ENCODE data around the gene HHIPL1.

HHIPL1 gene

GRCh38 chr14:99664058-99664936 lies 19.4 kb downstream of the HHIPL1 start:
- Histone ChIP-seq H3K4me1 (ENCODE audit: control insufficient read depth in 1 of 2, insufficient read depth in 2 of 2, low read length in 2 of 2) (peaks cover 0 to 11% of the 10 kb centered on the region in 2 donors), H3K9me3 (ENCODE audit: control insufficient read depth in 1 of 2, low read length in 2 of 2) (no peaks in the 10 kb centered on the region), H3K27ac (ENCODE audit: low read length) (no peak overlapping the region), H3K4me3 (ENCODE audit: low read depth in 1 of 2, low read length in 2 of 2) (no peak overlapping the region), H3K27me3 (ENCODE audit: low read depth, low read length) (no peaks in the 10 kb centered on the region), H3K36me3 (ENCODE audit: control insufficient read depth in 1 of 2, insufficient read depth in 2 of 2, low read length in 2 of 2) (peaks cover 0 to 10% of the 10 kb centered on the region in 2 donors)

DNA sequence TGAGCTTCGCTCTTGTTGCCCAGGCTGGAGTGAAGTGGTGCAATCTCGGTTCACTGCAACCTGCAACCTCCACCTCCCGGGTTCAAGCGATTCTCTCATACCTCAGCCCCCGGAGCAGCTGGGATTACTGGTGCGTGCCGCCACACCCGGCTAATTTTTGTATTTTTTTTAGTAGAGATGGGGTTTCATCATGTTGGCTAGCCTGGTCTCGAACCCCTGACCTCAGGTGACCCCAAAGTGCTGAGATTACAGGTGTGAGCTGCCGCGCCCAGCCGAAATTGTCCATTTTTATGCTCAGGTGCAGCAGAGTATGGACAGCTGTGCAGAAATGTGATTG lies 20.0 kb downstream of the HHIPL1 start:
- no peak overlapping the region for H3K4me3 ChIP-seq (ENCODE audit: low read depth in 1 of 2, low read length in 2 of 2)
- no peaks in the 10 kb centered on the region for H3K9me3 ChIP-seq (ENCODE audit: control insufficient read depth in 1 of 2, low read length in 2 of 2)
- H3K36me3 ChIP-seq (ENCODE audit: control insufficient read depth in 1 of 2, insufficient read depth in 2 of 2, low read length in 2 of 2): peaks cover 0 to 10% of the 10 kb centered on the region in 2 donors
- H3K4me1 ChIP-seq (ENCODE audit: control insufficient read depth in 1 of 2, insufficient read depth in 2 of 2, low read length in 2 of 2): peaks cover 0 to 10% of the 10 kb centered on the region in 2 donors
- no peaks in the 10 kb centered on the region for H3K27me3 ChIP-seq (ENCODE audit: low read depth, low read length)
- no peak overlapping the region for H3K27ac ChIP-seq (ENCODE audit: low read length)

GRCh38 chr14:99666533-99666932 lies 21.6 kb downstream of the HHIPL1 start:
- Histone ChIP-seq H3K4me3 (ENCODE audit: low read depth in 1 of 2, low read length in 2 of 2) (no peak overlapping the region), H3K4me1 (ENCODE audit: control insufficient read depth in 1 of 2, insufficient read depth in 2 of 2, low read length in 2 of 2) (peaks cover 0 to 5% of the 10 kb centered on the region in 2 donors), H3K27ac (ENCODE audit: low read length) (no peak overlapping the region), H3K9me3 (ENCODE audit: control insufficient read depth in 1 of 2, low read length in 2 of 2) (no peaks in the 10 kb centered on the region), H3K27me3 (ENCODE audit: low read depth, low read length) (no peaks in the 10 kb centered on the region), H3K36me3 (ENCODE audit: control insufficient read depth in 1 of 2, insufficient read depth in 2 of 2, low read length in 2 of 2) (peaks cover 0 to 10% of the 10 kb centered on the region in 2 donors)

GRCh38 chr14:99667045-99667444 lies 22.1 kb downstream of the HHIPL1 start:
- H3K36me3 ChIP-seq (ENCODE audit: control insufficient read depth in 1 of 2, insufficient read depth in 2 of 2, low read length in 2 of 2): peaks cover 0 to 9% of the 10 kb centered on the region in 2 donors
- no peaks in the 10 kb centered on the region for H3K27me3 ChIP-seq (ENCODE audit: low read depth, low read length)
- H3K27ac ChIP-seq (ENCODE audit: low read length): no peak overlapping the region
- peaks cover 0 to 5% of the 10 kb centered on the region in 2 donors for H3K4me1 ChIP-seq (ENCODE audit: control insufficient read depth in 1 of 2, insufficient read depth in 2 of 2, low read length in 2 of 2)
- H3K9me3 ChIP-seq (ENCODE audit: control insufficient read depth in 1 of 2, low read length in 2 of 2): no peaks in the 10 kb centered on the region
- no peak overlapping the region for H3K4me3 ChIP-seq (ENCODE audit: low read depth in 1 of 2, low read length in 2 of 2)

DNA sequence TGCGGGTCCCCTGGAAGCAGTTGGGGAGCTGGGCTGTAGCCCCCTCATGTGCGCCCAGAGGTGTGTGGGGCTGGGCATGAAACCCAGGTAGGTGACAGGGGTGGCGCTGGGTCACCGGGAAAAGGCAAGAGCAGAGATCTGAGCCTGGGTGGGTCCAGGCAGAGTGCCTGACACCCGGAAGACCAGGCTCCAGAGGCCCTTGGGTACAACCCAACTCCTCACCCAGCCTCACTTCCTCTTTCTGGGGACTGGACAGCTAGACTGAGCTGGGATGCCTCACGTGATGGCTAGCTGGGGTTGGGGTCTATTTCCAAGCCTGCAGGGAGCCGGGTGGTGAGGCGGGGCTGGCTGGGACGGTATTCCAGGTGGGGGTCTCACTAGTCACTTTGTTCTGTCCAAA lies 22.9 kb downstream of the HHIPL1 start:
- H3K27ac ChIP-seq (ENCODE audit: low read length): no peak overlapping the region
- H3K27me3 ChIP-seq (ENCODE audit: low read depth, low read length): no peaks in the 10 kb centered on the region
- H3K36me3 ChIP-seq (ENCODE audit: control insufficient read depth in 1 of 2, insufficient read depth in 2 of 2, low read length in 2 of 2): peaks cover 0 to 1% of the 10 kb centered on the region in 2 donors
- H3K4me1 ChIP-seq (ENCODE audit: control insufficient read depth in 1 of 2, insufficient read depth in 2 of 2, low read length in 2 of 2): peaks cover 0 to 5% of the 10 kb centered on the region in 2 donors
- no peaks in the 10 kb centered on the region for H3K9me3 ChIP-seq (ENCODE audit: control insufficient read depth in 1 of 2, low read length in 2 of 2)
- H3K4me3 ChIP-seq (ENCODE audit: low read depth in 1 of 2, low read length in 2 of 2): no peak overlapping the region

DNA sequence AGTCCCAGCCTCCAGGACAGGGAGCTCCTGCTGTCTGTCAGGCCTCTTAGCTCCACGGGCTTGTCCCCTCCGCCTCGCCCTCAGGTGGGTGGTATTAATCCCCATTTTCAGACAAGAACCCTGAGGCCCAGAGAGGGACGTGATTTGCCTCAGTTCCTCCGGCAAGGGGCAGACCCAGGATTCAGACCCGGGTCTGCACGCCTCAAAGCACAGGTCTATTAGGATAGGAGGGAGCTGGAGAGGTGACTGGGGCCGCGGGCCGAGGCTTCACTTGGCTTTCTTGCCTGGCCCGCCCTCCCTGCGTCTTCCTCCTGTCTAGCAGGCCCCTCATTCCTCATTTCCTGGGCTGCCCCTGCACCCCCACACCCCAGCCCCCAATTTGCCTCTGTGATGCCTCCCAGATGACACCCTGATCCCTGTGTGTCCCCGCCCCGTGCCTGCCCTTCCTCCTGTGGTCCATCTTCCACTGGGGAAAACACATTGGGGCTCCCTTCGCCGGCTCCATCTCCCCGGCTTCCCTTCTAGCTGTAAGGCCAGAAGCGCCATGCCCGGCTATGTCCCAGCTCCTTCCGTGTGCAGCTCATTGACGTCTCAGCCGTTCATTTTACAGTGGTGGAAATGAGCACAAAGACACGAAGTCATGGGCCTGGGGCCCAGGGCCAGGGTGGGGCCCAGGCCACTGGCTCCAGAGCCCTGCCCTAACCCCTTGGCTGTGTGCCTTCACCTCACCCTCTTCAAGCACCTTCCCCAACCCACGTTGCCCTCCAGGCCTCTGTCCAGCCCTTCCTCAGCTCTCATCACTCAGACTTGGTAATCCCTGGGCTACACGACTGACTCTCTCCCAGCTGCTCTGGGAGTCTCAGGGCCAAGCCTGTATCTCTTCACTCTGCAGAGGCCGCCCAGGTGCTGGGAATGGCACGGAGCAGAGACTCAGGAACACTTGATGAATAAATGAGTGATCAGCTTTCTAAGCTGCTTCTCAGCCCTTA lies 23.7 kb downstream of the HHIPL1 start:
- Histone ChIP-seq H3K27me3 (ENCODE audit: low read depth, low read length) (no peaks in the 10 kb centered on the region), H3K27ac (ENCODE audit: low read length) (no peak overlapping the region), H3K36me3 (ENCODE audit: control insufficient read depth in 1 of 2, insufficient read depth in 2 of 2, low read length in 2 of 2) (no peaks in the 10 kb centered on the region), H3K4me3 (ENCODE audit: low read depth in 1 of 2, low read length in 2 of 2) (no peak overlapping the region), H3K4me1 (ENCODE audit: control insufficient read depth in 1 of 2, insufficient read depth in 2 of 2, low read length in 2 of 2) (peaks cover 0 to 5% of the 10 kb centered on the region in 2 donors), H3K9me3 (ENCODE audit: control insufficient read depth in 1 of 2, low read length in 2 of 2) (no peaks in the 10 kb centered on the region)

DNA sequence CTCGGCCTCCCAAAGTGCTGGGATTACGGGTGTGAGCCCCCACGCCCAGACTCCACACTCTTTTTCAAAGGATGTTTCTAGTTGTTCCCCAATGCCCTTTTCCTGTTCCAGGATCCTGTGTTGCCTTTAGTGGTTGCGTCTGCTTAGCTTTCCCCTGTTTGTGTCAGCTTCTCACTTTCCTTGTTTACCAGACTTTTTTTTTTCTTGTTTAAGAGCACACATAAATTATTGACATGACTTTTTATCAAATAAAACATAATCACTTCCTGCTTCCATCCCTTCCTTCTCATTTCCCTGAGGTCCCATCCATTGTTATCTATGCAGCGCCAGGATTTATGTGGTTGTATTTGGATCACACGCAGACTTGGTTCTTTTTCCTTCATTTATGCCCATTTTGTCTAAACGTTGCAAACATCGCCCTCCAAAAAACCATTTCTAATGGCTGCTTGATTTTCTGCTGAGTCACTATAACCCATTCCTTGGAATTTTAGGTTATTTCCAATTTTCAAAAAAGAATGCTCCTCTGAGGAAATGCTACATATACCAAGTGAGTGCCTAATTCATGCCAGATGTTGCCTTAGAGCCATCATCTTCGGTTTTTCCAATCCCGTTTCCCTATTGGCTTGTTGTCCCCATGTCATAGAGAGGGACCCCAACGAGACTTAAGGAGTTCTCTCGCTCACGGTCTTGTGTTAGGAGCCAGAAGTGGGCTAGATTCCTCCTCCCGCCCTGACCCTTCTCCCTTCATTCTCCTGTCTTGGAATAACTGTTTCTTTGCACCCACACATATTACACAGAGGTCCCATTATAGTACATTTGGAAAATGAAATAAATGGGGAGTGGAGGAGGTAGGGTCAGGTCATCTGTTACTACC lies 25.7 kb downstream of the HHIPL1 start:
- no peak overlapping the region for H3K27ac ChIP-seq (ENCODE audit: low read length)
- no peaks in the 10 kb centered on the region for H3K9me3 ChIP-seq (ENCODE audit: control insufficient read depth in 1 of 2, low read length in 2 of 2)
- H3K4me3 ChIP-seq (ENCODE audit: low read depth in 1 of 2, low read length in 2 of 2): no peak overlapping the region
- no peaks in the 10 kb centered on the region for H3K4me1 ChIP-seq (ENCODE audit: control insufficient read depth in 1 of 2, insufficient read depth in 2 of 2, low read length in 2 of 2)
- no peaks in the 10 kb centered on the region for H3K36me3 ChIP-seq (ENCODE audit: control insufficient read depth in 1 of 2, insufficient read depth in 2 of 2, low read length in 2 of 2)
- no peaks in the 10 kb centered on the region for H3K27me3 ChIP-seq (ENCODE audit: low read depth, low read length)

GRCh38 chr14:99671235-99672224 lies 26.6 kb downstream of the HHIPL1 start:
- Histone ChIP-seq H3K27me3 (ENCODE audit: low read depth, low read length) (no peaks in the 10 kb centered on the region), H3K9me3 (ENCODE audit: control insufficient read depth in 1 of 2, low read length in 2 of 2) (no peaks in the 10 kb centered on the region), H3K4me3 (ENCODE audit: low read depth in 1 of 2, low read length in 2 of 2) (no peak overlapping the region), H3K4me1 (ENCODE audit: control insufficient read depth in 1 of 2, insufficient read depth in 2 of 2, low read length in 2 of 2) (no peaks in the 10 kb centered on the region), H3K27ac (ENCODE audit: low read length) (no peak overlapping the region), H3K36me3 (ENCODE audit: control insufficient read depth in 1 of 2, insufficient read depth in 2 of 2, low read length in 2 of 2) (no peaks in the 10 kb centered on the region)

DNA sequence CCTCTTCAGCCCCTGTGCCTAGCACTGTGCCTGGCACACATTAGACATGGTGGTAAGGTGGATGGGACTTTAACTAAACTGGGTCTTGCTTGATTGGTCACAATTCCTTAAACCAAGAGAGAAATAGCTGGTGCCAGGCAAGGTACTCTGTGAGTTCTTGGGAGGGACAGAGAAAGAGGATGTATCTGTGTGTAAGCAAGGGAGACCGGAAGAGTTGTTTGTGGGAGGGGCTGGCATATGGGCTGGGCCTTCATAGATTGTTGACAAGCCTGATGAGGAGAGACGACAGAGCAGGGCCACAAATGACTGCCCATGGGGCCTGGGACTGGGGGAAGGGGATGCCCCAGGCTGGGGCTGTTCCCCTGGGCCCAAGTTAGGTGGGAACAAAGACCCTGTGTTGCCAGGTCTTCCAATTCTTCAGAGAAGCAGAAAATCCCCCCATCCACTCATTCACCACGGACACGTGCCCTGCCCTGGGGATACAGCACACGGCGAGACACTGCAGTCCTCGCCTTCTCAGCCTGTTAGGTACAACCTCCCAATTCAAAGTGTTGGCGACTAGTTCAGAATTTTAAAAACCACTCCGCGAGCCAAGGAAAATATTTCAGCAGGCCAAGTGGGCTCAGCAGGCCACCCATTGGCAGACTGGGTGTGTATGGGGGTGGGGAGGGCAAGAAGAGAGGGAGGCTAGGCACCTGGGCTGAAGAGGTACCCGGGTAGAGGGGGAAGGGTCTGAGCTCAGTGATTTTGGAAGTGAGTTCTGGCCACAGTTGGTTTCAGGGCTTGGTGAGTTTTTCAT lies 27.8 kb downstream of the HHIPL1 start:
- H3K4me3 ChIP-seq (ENCODE audit: low read depth in 1 of 2, low read length in 2 of 2): no peak overlapping the region
- no peak overlapping the region for H3K27ac ChIP-seq (ENCODE audit: low read length)
- H3K36me3 ChIP-seq (ENCODE audit: control insufficient read depth in 1 of 2, insufficient read depth in 2 of 2, low read length in 2 of 2): no peaks in the 10 kb centered on the region
- H3K4me1 ChIP-seq (ENCODE audit: control insufficient read depth in 1 of 2, insufficient read depth in 2 of 2, low read length in 2 of 2): no peaks in the 10 kb centered on the region
- H3K27me3 ChIP-seq (ENCODE audit: low read depth, low read length): no peaks in the 10 kb centered on the region
- H3K9me3 ChIP-seq (ENCODE audit: control insufficient read depth in 1 of 2, low read length in 2 of 2): peaks cover 0 to 4% of the 10 kb centered on the region in 2 donors

Measured in muscle layer of duodenum (tissue), 2 donors.